Lung (tissue), 12 donors: ENCODE data around the gene ERGIC1. TPM values are rescaled to one million over a fixed set of nuclear protein-coding genes. Genes with fewer than 3 reads are reported as not detected.

Experiments
- ATAC-seq: fragments of 200-7000 bp; cut with Tn5 transposase; one replicate; pipeline ENCODE4 v1.9.1; 2020; ENCODE audit warnings: moderate number of reproducible peaks; ENCODE audit not compliant: insufficient read depth, low FRiP score
- DNase-seq, 3 donors: peaks; one replicate each; pipeline ENCODE4 v3.0.0-alpha.2; 2013 to 2017
- H3K27ac ChIP-seq, 2 donors: one replicate each; pipeline ENCODE4 v1.5.1; 2013; ENCODE audit warnings: mild to moderate bottlenecking in 2 of 2, moderate library complexity in 2 of 2, control low read depth in 1 of 2, inconsistent platforms in 1 of 2, low read depth in 1 of 2, low read length in 1 of 2
- H3K27me3 ChIP-seq, 3 donors: one replicate each; pipeline ENCODE4 v1.5.1; 2013; ENCODE audit warnings: low read length in 2 of 3; ENCODE audit not compliant: control insufficient read depth in 3 of 3, insufficient read depth in 3 of 3
- H3K36me3 ChIP-seq, 4 donors: one replicate each; pipeline ENCODE4 v1.5.1; 2013; ENCODE audit warnings: low read length in 4 of 4, mild to moderate bottlenecking in 1 of 4, moderate library complexity in 1 of 4; ENCODE audit not compliant: control insufficient read depth in 4 of 4, insufficient read depth in 4 of 4
- H3K4me1 ChIP-seq, 5 donors: one replicate each; pipeline ENCODE4 v1.5.1; 2013; ENCODE audit warnings: low read length in 5 of 5, mild to moderate bottlenecking in 2 of 5, moderate library complexity in 1 of 5; ENCODE audit not compliant: control insufficient read depth in 5 of 5, insufficient read depth in 5 of 5
- H3K4me3 ChIP-seq: one replicate; pipeline ENCODE4 v1.5.1; 2013; ENCODE audit warnings: mild to moderate bottlenecking, control low read depth, moderate library complexity
- H3K9ac ChIP-seq, 2 donors: one replicate each; pipeline ENCODE4 v1.5.1; 2013; ENCODE audit warnings: low read length in 2 of 2, control low read depth in 1 of 2; ENCODE audit not compliant: insufficient read depth in 1 of 2
- H3K9me3 ChIP-seq, 4 donors: one replicate each; pipeline ENCODE4 v1.5.1; 2013; ENCODE audit warnings: low read length in 3 of 4, mild to moderate bottlenecking in 1 of 4, moderate library complexity in 1 of 4; ENCODE audit not compliant: control insufficient read depth in 4 of 4, insufficient read depth in 3 of 4
- WGBS, 2 donors: extraction: QIAGEN DNeasy Blood & Tissue Kit; methylation state at CpG; one replicate each; pipeline ENCODE4 v1.1.7; 2013; 5-methylcytosine and 5-hydroxymethylcytosine counted together
- polyA plus RNA-seq, 2 donors: library from polyadenylated mRNA; stranded (reverse); fragments of 200-250 nt; gene quantifications; one replicate each; pipeline ENCODE4 v1.2.1, GENCODE V29; 2013
- total RNA-seq, 2 donors: library from RNA; depleted of rRNA in 1 of 2; stranded (reverse); fragments of >200 nt in 1 of 2; gene quantifications; one replicate each; pipeline ENCODE4 v1.2.1, GENCODE V29; 2014 to 2021
- TF ChIP-seq, protein P1 (sequence below): IDR thresholded peaks from 2 replicates; pipeline ENCODE4 v1.5.1; 2012; ENCODE audit warnings: mild to moderate bottlenecking; ENCODE audit errors: control extremely low read depth, extremely low read depth
- donor health status: control.
- donor health status: control.
- donor health status: Bipolar disorder and iron deficiency.
- donor health status: healthy.
- donor health status: DM: yes; HTN: yes; CAD: no.

The ERGIC1 gene
- total and polyA plus RNA-seq, 4 donors: 62.2 to 215 (median 163) TPM

DNA sequence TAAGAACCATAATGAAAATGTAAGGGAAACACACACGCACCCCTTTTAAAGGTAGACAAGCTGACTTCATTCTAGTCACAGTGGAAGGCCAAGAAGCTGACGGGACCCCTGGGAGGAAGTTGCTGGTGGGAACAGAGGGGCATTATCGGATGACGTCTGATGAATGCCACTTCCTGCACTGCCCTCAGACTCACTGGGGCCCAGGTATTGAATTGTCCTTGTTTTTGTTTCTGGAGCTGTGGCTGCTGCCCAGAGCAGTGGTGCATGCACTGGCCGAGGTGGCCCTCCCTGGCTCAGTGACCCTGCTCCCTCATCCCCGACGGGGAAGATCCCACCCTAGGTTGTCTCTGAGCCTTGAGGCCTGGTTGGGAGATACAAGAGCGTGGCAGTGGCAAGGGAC, 109.9 kb downstream of the ERGIC1 start:
- H3K27ac ChIP-seq: peak overlapping the region in 1 of 2 donors; percentile 13
- TF ChIP-seq, protein P1, sequence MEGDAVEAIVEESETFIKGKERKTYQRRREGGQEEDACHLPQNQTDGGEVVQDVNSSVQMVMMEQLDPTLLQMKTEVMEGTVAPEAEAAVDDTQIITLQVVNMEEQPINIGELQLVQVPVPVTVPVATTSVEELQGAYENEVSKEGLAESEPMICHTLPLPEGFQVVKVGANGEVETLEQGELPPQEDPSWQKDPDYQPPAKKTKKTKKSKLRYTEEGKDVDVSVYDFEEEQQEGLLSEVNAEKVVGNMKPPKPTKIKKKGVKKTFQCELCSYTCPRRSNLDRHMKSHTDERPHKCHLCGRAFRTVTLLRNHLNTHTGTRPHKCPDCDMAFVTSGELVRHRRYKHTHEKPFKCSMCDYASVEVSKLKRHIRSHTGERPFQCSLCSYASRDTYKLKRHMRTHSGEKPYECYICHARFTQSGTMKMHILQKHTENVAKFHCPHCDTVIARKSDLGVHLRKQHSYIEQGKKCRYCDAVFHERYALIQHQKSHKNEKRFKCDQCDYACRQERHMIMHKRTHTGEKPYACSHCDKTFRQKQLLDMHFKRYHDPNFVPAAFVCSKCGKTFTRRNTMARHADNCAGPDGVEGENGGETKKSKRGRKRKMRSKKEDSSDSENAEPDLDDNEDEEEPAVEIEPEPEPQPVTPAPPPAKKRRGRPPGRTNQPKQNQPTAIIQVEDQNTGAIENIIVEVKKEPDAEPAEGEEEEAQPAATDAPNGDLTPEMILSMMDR: no peak
- peaks cover 0 to 7% (median 0%) of the 10 kb centered on the region in 5 donors for H3K4me1 ChIP-seq
- no peaks in the 10 kb centered on the region for H3K27me3 ChIP-seq
- no peak for ATAC-seq
- H3K4me3 ChIP-seq: no peak overlapping the region
- H3K36me3 ChIP-seq: peaks cover 0 to 32% (median 12%) of the 10 kb centered on the region in 4 donors
- 75 to 80% methylated on average over 8 of the region's 8 CpGs for WGBS, 2 donors
- no peak for DNase-seq
- H3K9me3 ChIP-seq: no peaks in the 10 kb centered on the region
- H3K9ac ChIP-seq: no peak overlapping the region

DNA sequence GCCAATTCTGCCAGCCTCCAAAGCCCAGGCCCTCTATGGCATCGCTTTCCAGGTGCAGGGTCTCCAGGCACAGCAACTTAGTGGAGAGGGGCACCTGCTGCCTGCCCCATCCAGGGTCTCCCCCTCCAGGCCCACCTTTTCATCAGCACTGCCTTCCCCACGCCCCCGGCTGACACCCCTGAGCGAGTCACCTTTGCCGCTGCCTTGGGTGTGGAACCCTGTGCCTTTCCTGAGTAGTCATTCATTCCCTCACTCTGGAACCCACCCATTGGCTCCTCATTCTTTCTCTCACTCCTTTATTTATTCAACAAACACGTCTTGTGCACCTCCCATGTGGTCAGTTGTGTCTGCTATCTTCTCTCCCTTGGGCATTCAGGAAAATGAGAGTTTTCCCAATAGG, 110.7 kb downstream of the ERGIC1 start:
- H3K9me3 ChIP-seq: no peaks in the 10 kb centered on the region
- no peaks in the 10 kb centered on the region for H3K27me3 ChIP-seq
- DNase-seq (no peak), ATAC-seq (no peak)
- H3K36me3 ChIP-seq: peaks cover 0 to 32% (median 8%) of the 10 kb centered on the region in 4 donors
- H3K4me1 ChIP-seq: peaks cover 0 to 7% (median 0%) of the 10 kb centered on the region in 5 donors
- H3K4me3 ChIP-seq: no peak overlapping the region
- no peak overlapping the region for H3K9ac ChIP-seq
- peak overlapping the region in 1 of 2 donors; percentile 41 for H3K27ac ChIP-seq
- TF ChIP-seq, protein P1: no peak
- 84 to 93% methylated on average over 6 of the region's 6 CpGs for WGBS, 2 donors

DNA sequence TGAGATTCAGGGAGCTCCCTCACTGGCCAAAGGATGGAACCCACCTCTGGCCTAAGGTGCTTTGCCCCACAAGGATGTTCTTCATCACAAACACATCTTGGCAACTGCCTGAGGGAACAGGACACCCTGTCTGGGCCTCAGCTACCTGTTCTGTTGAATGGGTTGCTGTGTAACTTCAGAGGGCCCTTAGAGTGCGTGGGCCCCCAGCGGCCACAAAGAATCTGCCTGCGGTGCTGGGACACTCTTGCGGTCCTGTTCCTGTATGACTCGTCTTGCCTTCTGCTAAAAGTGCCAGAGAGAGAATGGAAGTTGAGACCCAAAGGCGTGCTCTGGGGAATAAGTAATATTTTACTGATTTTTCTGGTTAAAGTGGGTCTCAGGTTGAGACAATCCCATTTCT, 111.1 kb downstream of the ERGIC1 start:
- no peak overlapping the region for H3K9ac ChIP-seq
- no peak overlapping the region for H3K27ac ChIP-seq
- ATAC-seq: no peak
- no peaks in the 10 kb centered on the region for H3K27me3 ChIP-seq
- 95 to 96% methylated on average over 6 of the region's 6 CpGs for whole genome bisulfite sequencing, 2 donors
- H3K4me3 ChIP-seq: no peak overlapping the region
- H3K4me1 ChIP-seq: peaks cover 0 to 7% (median 0%) of the 10 kb centered on the region in 5 donors
- H3K9me3 ChIP-seq: no peaks in the 10 kb centered on the region
- TF ChIP-seq, protein P1: no peak
- peaks cover 0 to 29% (median 8%) of the 10 kb centered on the region in 4 donors for H3K36me3 ChIP-seq
- no peak for DNase-seq

DNA sequence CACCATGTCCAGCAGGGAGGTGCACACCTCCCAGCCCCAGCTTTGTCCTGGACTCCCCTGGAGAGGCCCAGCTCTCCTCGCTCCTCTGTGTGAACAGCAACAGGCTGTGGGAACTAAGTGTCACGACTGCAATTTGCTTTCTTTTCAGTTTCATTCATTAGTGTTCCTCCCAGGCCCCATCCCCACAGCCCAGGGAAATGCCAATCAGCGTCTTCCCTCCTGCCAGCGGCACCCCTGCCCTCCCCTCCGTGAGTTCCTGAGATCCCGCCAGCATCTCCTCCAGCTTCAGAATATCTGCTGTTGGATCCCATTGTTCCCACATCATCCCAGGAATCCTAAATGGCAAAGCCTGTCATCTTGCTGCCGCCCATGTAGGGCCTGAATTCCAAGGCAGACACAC, 112.1 kb downstream of the ERGIC1 start:
- H3K4me1 ChIP-seq: peaks cover 0 to 7% (median 0%) of the 10 kb centered on the region in 5 donors
- H3K9me3 ChIP-seq: no peaks in the 10 kb centered on the region
- no peak overlapping the region for H3K4me3 ChIP-seq
- 91 to 93% methylated on average over 7 of the region's 7 CpGs for WGBS, 2 donors
- ATAC-seq: no peak
- no peak for DNase-seq
- no peak overlapping the region for H3K27ac ChIP-seq
- H3K9ac ChIP-seq: no peak overlapping the region
- H3K27me3 ChIP-seq: no peaks in the 10 kb centered on the region
- TF ChIP-seq, protein P1: no peak
- H3K36me3 ChIP-seq: peaks cover 0 to 34% (median 12%) of the 10 kb centered on the region in 4 donors
